Measurements from ENCODE around the gene SPRED2.

DNA sequence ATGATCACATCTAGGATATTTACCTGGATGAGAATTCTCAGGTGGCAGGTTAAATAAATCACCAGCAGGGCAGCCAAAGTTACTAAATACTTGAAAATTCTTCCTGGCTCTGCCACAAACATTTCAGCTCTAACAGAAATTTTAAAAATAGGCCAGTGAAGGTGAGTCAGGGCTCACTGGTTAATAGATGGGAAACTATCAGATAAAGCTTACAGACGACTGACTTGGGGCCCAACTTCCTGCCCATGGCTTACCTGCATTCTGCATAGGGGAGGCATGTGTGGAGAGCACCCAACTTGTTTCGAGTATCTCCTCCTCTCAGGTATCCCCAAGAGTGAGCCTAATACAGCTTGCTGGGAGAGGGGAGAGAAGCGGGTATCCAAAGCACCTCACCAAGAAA is 57.8 kb downstream of the SPRED2 start:
- TF ChIP-seq CTCF (IDR thresholded peaks at IDR 0.05) (no peak), POLR2AphosphoS5 (IDR thresholded peaks at IDR 0.05) (no peak), POLR2A (IDR thresholded peaks at IDR 0.05) (no peak), EP300 (IDR thresholded peaks at IDR 0.05; ENCODE audit: low read depth) (no peak)
